GM21619 (cell line): ENCODE results near the gene PRTN3.

Experiments used
- ATAC-seq: cut with Tn5 transposase; IDR thresholded peaks from one replicate; pipeline ENCODE4 v1.9.1; 2021; ENCODE audit not compliant: unreplicated experiment

PRTN3 gene, protein sequence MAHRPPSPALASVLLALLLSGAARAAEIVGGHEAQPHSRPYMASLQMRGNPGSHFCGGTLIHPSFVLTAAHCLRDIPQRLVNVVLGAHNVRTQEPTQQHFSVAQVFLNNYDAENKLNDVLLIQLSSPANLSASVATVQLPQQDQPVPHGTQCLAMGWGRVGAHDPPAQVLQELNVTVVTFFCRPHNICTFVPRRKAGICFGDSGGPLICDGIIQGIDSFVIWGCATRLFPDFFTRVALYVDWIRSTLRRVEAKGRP

DNA sequence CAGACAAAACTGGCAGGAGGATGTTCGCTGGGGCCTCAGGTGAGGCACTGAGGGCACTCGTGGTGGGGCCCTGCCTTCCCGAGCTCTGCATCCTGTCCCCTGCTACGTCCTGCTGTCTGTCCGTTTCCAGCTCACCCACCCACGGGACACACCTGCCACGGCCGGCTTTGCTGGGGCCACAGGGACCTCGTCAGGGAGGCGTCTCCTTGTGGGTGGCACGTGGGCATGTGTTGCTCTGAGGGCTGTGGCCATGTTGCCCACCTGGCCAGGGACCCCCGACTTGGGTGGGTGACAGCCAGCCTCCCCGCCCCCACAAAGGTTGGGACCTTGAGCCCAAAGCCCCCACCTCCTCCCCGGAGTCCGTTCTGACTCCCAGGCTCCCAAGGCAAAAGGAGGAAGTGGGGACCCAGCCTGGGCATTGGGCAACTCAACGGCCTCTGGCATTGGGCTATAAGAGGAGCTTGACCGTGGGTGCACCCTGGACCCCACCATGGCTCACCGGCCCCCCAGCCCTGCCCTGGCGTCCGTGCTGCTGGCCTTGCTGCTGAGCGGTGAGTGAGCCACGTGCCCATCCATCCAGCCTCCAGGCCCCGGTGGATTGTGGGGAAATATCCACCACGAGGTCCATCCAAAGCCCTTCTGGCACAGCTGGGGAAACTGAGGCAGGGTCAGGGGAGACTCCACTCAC is at the start of gene PRTN3:
TSS of gene PRTN3 (plus strand) at position 481 of the 688 bp plus-strand sequence. CDS start at position 491, 10 bp downstream.
- no peak for ATAC-seq

DNA sequence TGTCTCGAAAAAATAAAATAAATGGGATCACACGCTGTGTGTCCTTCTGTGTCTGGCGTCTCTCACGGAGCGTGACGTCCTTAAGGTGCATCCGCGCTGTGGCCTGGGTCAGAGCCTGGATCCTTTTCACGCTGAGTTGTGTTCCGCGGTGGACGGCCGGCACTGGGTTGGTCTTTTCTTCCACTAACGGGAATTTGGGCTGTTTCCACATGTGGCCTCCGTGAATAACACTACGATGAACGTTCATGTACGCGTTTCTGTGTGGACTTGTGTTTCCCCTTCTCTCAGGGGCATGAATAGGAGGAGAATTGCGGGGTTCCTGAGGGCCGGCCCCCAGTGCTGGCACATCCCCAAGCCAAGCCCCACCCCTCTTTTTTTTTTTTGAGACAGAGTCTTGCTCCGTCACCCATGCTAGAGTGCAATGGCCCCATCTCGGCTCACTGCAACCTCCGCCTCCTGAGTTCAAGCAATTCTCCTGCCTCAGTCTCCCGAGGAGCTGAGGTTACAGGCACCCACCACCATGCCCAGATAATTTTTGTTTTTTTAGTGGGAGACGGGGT is 49.7 kb upstream of the PRTN3 start:
- no peak for ATAC-seq

GRCh38 chr19:791567-792305 is 49.1 kb upstream of the PRTN3 start:
- no peak for ATAC-seq

DNA sequence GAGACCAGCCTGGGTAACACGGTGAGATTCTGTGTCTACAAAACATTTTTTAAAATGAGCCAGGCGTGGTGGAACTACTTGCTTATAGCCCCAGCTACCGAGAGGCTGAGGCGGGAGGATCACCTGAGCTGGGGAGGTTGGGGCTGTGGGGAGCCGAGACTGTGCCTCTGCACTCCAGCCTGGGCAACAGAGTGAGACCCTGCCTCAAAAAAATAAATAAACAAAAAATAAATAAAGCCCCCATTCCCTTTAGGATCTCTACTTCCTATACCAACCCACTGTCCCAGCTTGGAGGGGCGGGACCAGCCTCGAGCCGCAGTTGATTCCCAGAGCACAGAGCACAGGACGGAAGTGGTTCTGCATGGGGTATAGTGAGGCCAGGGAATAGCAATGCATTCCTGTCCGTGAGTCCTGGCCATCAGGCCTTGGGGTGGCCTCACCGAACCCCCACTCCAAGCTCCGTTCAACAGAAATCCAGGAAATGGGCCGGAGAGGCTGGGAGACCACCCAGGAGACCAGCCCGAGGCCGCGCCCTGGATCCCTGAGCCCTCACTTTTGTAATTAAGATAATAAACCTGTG is 48.4 kb upstream of the PRTN3 start:
- ATAC-seq, result no peak

GRCh38 chr19:793806-794205 is 47.0 kb upstream of the PRTN3 start:
- ATAC-seq, result no peak

DNA sequence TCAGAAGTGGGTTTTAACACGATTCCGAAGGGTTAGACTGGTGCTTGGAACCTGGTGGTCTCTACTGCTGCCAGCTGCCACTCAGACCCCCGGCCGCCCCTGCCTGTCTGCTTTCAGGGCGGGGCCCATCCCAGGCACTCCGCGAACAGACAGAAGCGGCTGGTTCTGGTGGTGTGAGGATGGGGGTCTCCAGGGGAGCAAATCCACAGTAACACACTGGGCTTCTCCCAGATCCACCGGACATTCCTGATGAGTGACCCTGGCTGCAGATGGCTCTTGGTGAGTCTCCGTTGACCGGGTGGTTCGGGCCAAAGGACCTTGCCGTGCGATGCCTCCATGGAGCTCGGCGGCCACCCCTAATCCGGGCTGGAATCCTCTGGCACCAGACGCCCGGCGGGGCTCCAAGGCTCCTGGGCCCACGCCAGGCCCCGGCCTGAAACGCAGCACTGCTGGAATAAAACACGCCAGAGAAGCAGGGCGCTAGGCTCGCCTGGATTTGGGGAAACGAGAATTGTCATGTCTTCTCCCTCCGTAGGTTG is 45.7 kb upstream of the PRTN3 start:
- ATAC-seq, result no peak

DNA sequence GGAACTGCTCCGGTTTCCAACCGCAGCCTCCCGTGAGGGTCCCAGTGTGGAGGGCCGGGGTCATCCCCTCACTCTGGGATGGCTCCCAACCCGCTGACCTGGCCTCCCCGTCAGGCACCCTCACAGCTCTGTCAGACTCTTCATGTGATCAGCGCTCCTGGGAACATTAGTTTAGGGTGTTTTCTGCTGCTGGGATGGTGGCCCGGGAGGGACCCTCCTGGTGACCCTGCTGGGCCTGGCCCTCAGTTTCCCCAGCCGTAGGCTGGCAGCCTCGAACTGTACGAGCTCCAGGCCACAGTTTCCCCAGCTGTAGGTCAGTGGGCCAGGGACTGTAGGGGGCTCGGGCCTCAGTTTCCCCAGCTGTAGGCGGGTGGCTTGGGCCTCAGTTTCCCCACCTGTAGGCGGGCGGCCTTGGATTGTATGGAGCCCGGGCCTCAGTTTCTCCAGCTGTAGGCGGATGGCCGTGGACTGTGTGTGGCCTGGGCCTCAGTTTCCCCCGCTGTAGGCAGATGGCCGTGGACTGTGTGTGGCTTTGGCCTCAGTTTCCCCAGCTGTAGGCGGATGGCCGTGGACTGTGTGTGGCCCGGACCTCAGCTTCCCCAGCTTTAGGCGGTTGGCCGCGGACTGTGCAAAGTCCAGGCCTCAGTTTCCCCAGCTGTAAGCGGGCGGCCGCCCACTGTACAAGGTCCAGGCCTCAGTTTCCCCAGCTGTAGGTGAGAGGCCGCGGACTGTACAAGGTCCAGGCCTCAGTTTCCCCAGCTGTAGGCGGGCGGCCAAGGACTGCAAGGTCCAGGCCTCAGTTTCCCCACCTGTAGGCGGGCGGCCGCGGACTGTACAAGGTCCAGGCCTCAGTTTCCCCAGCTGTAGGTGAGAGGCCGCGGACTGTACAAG is 44.9 kb upstream of the PRTN3 start:
- no peak for ATAC-seq

- peak; percentile 72 for ATAC-seq
Measured at GRCh38 chr19:796692-797527, 43.9 kb upstream of the PRTN3 start, which contains the start of gene PTBP1. PTBP1 (plus strand) TSS chr19:797452; CDS start chr19:797498, 46 bp downstream.

DNA sequence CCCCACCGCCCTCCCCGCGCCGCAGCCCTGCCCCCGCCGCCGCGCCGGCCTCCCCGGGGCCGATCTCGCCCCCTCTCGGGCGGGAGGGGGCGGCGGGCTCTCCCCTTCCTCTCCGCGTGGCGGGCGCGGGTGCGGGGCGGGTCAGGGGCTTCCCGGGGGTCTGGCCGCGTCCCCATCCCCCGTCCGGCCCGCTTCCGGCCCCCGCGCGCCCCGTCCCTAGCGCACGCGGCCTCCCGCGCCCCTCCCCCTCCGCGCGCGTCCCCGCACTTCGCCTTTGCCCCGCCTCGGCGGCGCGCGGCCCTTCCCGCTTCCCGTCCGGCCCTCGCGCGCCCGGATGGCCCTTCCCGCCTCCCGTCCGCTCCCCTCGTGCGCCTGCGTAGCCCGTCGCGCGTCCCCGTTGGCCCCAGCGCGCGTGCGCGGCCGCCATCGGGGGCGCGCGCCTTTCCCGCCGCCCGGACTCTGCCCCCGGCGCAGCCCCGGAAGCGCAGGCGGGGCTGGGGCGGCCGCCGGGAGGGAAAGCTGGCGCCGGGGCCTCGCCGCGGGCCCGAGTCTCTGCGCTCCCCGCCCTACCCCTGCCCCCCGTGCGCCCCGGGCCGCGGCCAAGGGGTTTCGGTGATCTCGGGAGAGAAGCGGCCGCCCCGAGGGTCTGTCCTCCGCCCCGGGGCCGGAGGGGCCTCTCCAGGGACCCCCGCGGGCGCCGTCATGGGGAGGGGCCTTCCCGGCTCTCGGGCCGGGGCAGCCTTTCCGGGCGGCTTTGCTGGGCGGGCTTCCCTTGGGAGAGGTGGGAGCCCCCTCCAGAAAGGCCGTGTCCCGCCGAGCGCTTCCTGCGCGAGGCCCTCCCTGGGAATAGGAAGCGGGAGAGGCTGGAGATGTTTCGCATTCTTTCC is 43.0 kb upstream of the PRTN3 start:
- ATAC-seq, result peak; percentile 28

- ATAC-seq, result no peak
Measured at GRCh38 chr19:798415-799075, 42.3 kb upstream of the PRTN3 start.

DNA sequence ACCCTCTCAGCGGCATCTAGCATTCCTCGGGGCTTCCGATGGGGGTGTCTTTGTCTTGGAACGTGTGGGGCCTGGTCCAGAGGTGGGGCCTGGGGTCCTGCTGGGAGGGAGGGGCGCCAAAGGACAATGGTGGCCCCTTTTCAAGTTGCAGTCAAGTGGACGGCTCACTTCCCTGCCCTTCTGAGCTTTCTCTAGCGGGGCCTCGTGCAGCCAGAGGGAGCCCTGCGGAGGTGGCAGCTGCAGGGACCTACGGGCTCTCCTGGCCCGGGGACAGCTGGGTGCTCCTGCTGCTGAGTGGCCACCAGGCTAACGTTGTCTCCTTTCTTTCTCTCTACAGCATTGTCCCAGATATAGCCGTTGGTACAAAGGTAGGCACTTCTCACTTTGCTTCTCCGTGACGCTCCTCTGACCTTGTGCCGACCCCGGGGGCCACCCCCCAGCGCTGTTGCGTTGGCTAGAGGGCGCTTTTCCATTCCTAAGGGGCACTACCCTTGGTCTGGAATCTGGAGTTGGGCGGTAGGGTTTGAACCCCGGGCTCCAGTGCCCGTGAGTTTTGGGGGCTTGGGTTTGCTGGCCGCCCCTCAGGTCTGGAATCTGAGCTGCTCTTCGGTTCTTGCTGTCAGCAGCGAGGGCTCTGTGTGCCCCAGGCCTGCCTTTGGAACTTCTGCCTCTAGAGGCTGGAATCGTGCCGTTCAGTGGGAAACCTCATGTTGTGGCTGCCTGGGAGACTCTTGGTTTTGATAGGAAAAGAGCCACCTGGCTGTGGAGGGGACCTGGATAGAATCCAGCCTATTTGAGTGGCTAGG is 41.5 kb upstream of the PRTN3 start:
- no peak for ATAC-seq

- ATAC-seq, result no peak
Measured at GRCh38 chr19:800360-801029, 40.3 kb upstream of the PRTN3 start.

GRCh38 chr19:801030-801860 is 39.6 kb upstream of the PRTN3 start:
- ATAC-seq, result no peak

- no peak for ATAC-seq
Measured at GRCh38 chr19:801861-802497, 38.8 kb upstream of the PRTN3 start.
